Stimulated activated CD8-positive, alpha-beta memory T cell treated with anti-CD3 and anti-CD28 coated beads, Interleukin-2, amount 100 ng/mL, for 1 hour (primary cell): ENCODE data around the gene TBC1D3.
"Not testable (repeated sequence)": the region's sequence is repeated elsewhere in the genome, so short reads cannot be mapped to it uniquely, and the experiment has no call there.

Experiments used
- DNase-seq, 2 donors: peaks; one replicate each; pipeline ENCODE4 v3.0.0-alpha.2; 2020; ENCODE audit warnings: low read depth in 2 of 2

The TBC1D3 gene

GRCh38 chr17:38192455-38192854, at the start of gene TBC1D3:
Gene TBC1D3, minus strand, starts transcription at chr17:38192555. Its CDS starts 1,526 bp downstream, at chr17:38191029.
- DNase-seq, result not testable (repeated sequence)

GRCh38 chr17:38232790-38233189, 40.4 kb upstream of the TBC1D3 start:
- not testable (repeated sequence) for DNase-seq

GRCh38 chr17:38225844-38226495, 33.6 kb upstream of the TBC1D3 start:
- DNase-seq, result not testable (repeated sequence)

- DNase-seq, result not testable (repeated sequence)
Observed at GRCh38 chr17:38220867-38221266, 28.5 kb upstream of the TBC1D3 start.

GRCh38 chr17:38200271-38200670, 7.9 kb upstream of the TBC1D3 start:
- DNase-seq, result not testable (repeated sequence)

- DNase-seq, result not testable (repeated sequence)
Observed at GRCh38 chr17:38134860-38135259, 57.5 kb downstream of the TBC1D3 start.
